ENCODE data around the gene NR6A1.
A peak's percentile ranks its signal among the peaks of the same experiment; 100 is the strongest.

The NR6A1 gene

DNA sequence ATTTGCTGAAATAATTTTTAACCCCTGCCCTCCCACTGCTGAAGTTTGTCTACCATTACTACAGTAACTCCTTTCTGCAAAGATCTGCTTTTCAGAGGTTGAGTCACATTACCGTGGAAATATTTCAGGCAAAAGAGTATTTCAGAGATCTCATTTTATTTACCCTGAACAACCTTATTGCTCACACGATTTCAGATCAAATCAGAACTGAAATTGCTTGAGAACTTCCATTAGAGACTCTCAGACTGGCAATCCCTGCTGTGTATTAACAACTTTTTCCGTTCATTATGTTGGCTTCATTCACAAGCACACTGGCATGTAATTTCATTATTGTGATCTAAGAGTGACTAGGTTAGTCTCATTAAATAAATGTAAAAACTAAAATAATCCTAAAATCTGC is 16.1 kb downstream of the NR6A1 start:
- TF ChIP-seq ZNF565 (CRISPR knock-in tag; conservative IDR thresholded peaks at IDR 0.05; ENCODE audit: low read depth) (no peak), TOX (CRISPR knock-in tag; IDR thresholded peaks at IDR 0.05; ENCODE audit: borderline replicate concordance) (no peak), PPARA (CRISPR knock-in tag; IDR thresholded peaks at IDR 0.05; ENCODE audit: borderline replicate concordance) (no peak), CSDC2 (CRISPR knock-in tag; IDR thresholded peaks at IDR 0.05) (no peak), ZNF8 (CRISPR knock-in tag; IDR thresholded peaks at IDR 0.05) (no peak), CREB5 (CRISPR knock-in tag; IDR thresholded peaks at IDR 0.05; ENCODE audit: low read depth) (no peak), BACH2 (CRISPR knock-in tag; IDR thresholded peaks at IDR 0.05; ENCODE audit: borderline replicate concordance) (no peak), ESRRG (CRISPR knock-in tag; IDR thresholded peaks at IDR 0.05) (no peak), SNAI2 (CRISPR knock-in tag; IDR thresholded peaks at IDR 0.05) (no peak), OSR1 (CRISPR knock-in tag; IDR thresholded peaks at IDR 0.05) (no peak)
- TF ChIP-seq, protein P1, sequence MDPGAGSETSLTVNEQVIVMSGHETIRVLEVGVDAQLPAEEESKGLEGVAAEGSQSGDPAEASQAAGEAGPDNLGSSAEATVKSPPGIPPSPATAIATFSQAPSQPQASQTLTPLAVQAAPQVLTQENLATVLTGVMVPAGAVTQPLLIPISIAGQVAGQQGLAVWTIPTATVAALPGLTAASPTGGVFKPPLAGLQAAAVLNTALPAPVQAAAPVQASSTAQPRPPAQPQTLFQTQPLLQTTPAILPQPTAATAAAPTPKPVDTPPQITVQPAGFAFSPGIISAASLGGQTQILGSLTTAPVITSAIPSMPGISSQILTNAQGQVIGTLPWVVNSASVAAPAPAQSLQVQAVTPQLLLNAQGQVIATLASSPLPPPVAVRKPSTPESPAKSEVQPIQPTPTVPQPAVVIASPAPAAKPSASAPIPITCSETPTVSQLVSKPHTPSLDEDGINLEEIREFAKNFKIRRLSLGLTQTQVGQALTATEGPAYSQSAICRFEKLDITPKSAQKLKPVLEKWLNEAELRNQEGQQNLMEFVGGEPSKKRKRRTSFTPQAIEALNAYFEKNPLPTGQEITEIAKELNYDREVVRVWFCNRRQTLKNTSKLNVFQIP (CRISPR knock-in tag; IDR thresholded peaks at IDR 0.05; ENCODE audit: borderline replicate concordance, low read depth), result no peak
- TF ChIP-seq, protein P2, sequence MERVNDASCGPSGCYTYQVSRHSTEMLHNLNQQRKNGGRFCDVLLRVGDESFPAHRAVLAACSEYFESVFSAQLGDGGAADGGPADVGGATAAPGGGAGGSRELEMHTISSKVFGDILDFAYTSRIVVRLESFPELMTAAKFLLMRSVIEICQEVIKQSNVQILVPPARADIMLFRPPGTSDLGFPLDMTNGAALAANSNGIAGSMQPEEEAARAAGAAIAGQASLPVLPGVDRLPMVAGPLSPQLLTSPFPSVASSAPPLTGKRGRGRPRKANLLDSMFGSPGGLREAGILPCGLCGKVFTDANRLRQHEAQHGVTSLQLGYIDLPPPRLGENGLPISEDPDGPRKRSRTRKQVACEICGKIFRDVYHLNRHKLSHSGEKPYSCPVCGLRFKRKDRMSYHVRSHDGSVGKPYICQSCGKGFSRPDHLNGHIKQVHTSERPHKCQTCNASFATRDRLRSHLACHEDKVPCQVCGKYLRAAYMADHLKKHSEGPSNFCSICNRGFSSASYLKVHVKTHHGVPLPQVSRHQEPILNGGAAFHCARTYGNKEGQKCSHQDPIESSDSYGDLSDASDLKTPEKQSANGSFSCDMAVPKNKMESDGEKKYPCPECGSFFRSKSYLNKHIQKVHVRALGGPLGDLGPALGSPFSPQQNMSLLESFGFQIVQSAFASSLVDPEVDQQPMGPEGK (CRISPR knock-in tag; IDR thresholded peaks at IDR 0.05; ENCODE audit: borderline replicate concordance), result no peak
- ATAC-seq, result no peak

GRCh38 chr9:124754289-124754688 is 16.8 kb downstream of the NR6A1 start:
- ATAC-seq, result peak; percentile 85
- TF ChIP-seq ZNF70 (CRISPR knock-in tag; IDR thresholded peaks at IDR 0.05) (no peak), TOX (CRISPR knock-in tag; IDR thresholded peaks at IDR 0.05; ENCODE audit: borderline replicate concordance) (no peak), SNAI2 (CRISPR knock-in tag; IDR thresholded peaks at IDR 0.05) (no peak), ZFP30 (CRISPR knock-in tag; IDR thresholded peaks at IDR 0.05) (no peak), CSDC2 (CRISPR knock-in tag; IDR thresholded peaks at IDR 0.05) (no peak), TCF4 (CRISPR knock-in tag; IDR thresholded peaks at IDR 0.05; ENCODE audit: borderline replicate concordance) (no peak), GLIS3 (CRISPR knock-in tag; IDR thresholded peaks at IDR 0.05) (no peak)
- TF ChIP-seq, protein P3, sequence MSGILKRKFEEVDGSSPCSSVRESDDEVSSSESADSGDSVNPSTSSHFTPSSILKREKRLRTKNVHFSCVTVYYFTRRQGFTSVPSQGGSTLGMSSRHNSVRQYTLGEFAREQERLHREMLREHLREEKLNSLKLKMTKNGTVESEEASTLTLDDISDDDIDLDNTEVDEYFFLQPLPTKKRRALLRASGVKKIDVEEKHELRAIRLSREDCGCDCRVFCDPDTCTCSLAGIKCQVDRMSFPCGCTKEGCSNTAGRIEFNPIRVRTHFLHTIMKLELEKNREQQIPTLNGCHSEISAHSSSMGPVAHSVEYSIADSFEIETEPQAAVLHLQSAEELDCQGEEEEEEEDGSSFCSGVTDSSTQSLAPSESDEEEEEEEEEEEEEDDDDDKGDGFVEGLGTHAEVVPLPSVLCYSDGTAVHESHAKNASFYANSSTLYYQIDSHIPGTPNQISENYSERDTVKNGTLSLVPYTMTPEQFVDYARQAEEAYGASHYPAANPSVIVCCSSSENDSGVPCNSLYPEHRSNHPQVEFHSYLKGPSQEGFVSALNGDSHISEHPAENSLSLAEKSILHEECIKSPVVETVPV (CRISPR knock-in tag; IDR thresholded peaks at IDR 0.05), result no peak

DNA sequence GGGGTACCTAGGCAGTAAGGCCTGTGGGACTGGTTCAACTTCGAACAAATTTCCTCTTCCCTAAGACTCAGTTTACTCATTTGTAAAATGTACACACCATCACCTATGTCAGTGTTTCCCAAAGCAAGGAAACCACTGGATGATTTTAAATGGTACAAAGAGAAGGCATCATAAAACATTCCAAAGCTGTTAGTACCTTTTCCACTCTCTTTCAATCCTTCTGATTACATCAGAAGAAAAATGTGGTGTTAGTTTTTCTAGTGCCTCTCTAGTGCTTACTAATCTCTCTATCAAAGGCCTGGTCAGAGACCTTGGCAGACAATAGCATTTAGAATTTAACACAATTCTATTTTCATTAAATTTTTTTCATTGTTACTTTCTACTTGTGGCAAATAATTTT is 18.1 kb downstream of the NR6A1 start:
- TF ChIP-seq ISL1 (CRISPR knock-in tag; IDR thresholded peaks at IDR 0.05) (peak; percentile 66), ZFP3 (CRISPR knock-in tag; IDR thresholded peaks at IDR 0.05) (no peak), TCF4 (CRISPR knock-in tag; IDR thresholded peaks at IDR 0.05; ENCODE audit: borderline replicate concordance) (0 out of 2 replicates have a peak, but pooled peaks have one; percentile 16)
- ATAC-seq, result peak; percentile 77

DNA sequence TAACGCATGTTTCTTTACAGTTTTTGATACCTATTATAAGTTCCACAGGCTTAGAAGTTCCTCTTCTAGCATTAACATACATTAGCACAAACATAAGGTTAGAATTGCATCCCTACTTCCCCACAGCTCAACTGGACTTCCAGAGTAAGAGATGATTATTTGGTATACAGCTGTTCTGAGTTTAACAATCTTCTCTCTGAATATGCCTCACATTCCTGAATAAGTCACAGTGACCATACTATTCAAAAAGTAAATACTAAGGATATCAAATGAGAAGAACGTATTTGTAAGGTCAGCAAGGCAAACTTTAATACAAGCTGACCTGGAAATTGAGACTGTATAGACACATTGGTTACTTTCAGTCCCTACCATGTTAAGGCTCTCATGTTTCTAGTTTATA is 21.3 kb downstream of the NR6A1 start:
- no peak for ATAC-seq
- no peak for TF ChIP-seq TSHZ2 (CRISPR knock-in tag; IDR thresholded peaks at IDR 0.05)
- TF ChIP-seq OSR1 (CRISPR knock-in tag; IDR thresholded peaks at IDR 0.05), result no peak
- no peak for TF ChIP-seq TOX (CRISPR knock-in tag; IDR thresholded peaks at IDR 0.05; ENCODE audit: borderline replicate concordance)
- no peak for TF ChIP-seq CSDC2 (CRISPR knock-in tag; IDR thresholded peaks at IDR 0.05)
- TF ChIP-seq, protein P3 (CRISPR knock-in tag; IDR thresholded peaks at IDR 0.05), result no peak

Data from SK-N-SH treated with all-trans-retinoic acid at 6 μM for 48 hours (cell line).